GM12878 (cell line): ENCODE results near the gene DUSP10. TPM values are rescaled to one million over a fixed set of nuclear protein-coding genes. Genes with fewer than 3 reads are reported as not detected.

Experiments
- CBFB ChIP-seq: IDR thresholded peaks from 2 replicates; pipeline ENCODE4 v1.6.1; 2016; ENCODE audit warnings: antibody characterized with exemption, low read depth
- CHD4 ChIP-seq: fragments of 200-600 bp; sonication (generic); IDR thresholded peaks from 2 replicates; pipeline ENCODE4 v1.6.1; 2016; ENCODE audit warnings: mild to moderate bottlenecking
- E4F1 ChIP-seq: fragments of 450-650 bp; IDR thresholded peaks from 2 replicates; pipeline ENCODE4 v1.6.1; 2018; ENCODE audit warnings: borderline replicate concordance, mild to moderate bottlenecking; ENCODE audit not compliant: partially characterized antibody
- EED ChIP-seq: sonication (generic); IDR thresholded peaks from 2 replicates; pipeline ENCODE4 v1.6.1; 2016; ENCODE audit warnings: antibody characterized with exemption, low read depth
- FOS ChIP-seq: IDR thresholded peaks from 3 replicates; pipeline ENCODE4 v1.6.1; 2011; ENCODE audit warnings: borderline replicate concordance; ENCODE audit not compliant: insufficient read length; ENCODE audit errors: extremely low read depth
- HCFC1 ChIP-seq: fragments of 150-350 bp; IDR thresholded peaks from 2 replicates; pipeline ENCODE4 v1.6.1; 2014; ENCODE audit warnings: low read length
- JUND ChIP-seq: IDR thresholded peaks from 2 replicates; pipeline ENCODE4 v1.6.1; 2012; ENCODE audit warnings: low read depth, mild to moderate bottlenecking, low read length, improper control_type of control experiment, moderate library complexity
- KDM1A ChIP-seq: fragments of 200-600 bp; sonication (generic); IDR thresholded peaks from 2 replicates; pipeline ENCODE4 v1.6.1; 2016; ENCODE audit warnings: borderline replicate concordance
- MAX ChIP-seq: IDR thresholded peaks from 2 replicates; pipeline ENCODE4 v1.6.1; 2012; ENCODE audit warnings: low read depth, low read length, improper control_type of control experiment
- MEF2A ChIP-seq: IDR thresholded peaks from 2 replicates; pipeline ENCODE4 v1.6.1; 2011; ENCODE audit warnings: low read depth, mild to moderate bottlenecking, low read length, moderate library complexity; ENCODE audit not compliant: insufficient read depth
- MYC ChIP-seq: IDR thresholded peaks from 2 replicates; pipeline ENCODE4 v1.6.1; 2011; ENCODE audit warnings: mild to moderate bottlenecking, low read length, moderate library complexity, inconsistent platforms; ENCODE audit not compliant: insufficient read depth, insufficient replicate concordance, insufficient read length, severe bottlenecking
- NFYA ChIP-seq: IDR thresholded peaks from 2 replicates; pipeline ENCODE4 v1.6.1; 2011; ENCODE audit warnings: low read depth, mild to moderate bottlenecking, low read length, improper control_type of control experiment, borderline replicate concordance
- NR2C2 ChIP-seq: IDR thresholded peaks from 2 replicates; pipeline ENCODE4 v1.6.1; 2011; ENCODE audit warnings: borderline replicate concordance, low read depth; ENCODE audit not compliant: control insufficient read depth, insufficient read length
- RB1 ChIP-seq: fragments of 450-650 bp; formaldehyde crosslinking; IDR thresholded peaks from 2 replicates; pipeline ENCODE4 v1.6.1; 2017; ENCODE audit warnings: mild to moderate bottlenecking, borderline replicate concordance
- SIX5 ChIP-seq: IDR thresholded peaks from 2 replicates; pipeline ENCODE4 v1.6.1; 2011; ENCODE audit warnings: mild to moderate bottlenecking, low read depth, low read length, moderate library complexity; ENCODE audit not compliant: severe bottlenecking
- STAT1 ChIP-seq: fragments of 450-650 bp; conservative IDR thresholded peaks from 2 replicates; pipeline ENCODE4 v1.6.1; 2014; ENCODE audit warnings: antibody characterized with exemption, mild to moderate bottlenecking
- TCF3 ChIP-seq: IDR thresholded peaks from 2 replicates; pipeline ENCODE4 v1.6.1; 2012; ENCODE audit warnings: low read depth, mild to moderate bottlenecking, low read length, borderline replicate concordance; ENCODE audit not compliant: insufficient read depth
- WRNIP1 ChIP-seq: IDR thresholded peaks from 2 replicates; pipeline ENCODE4 v1.6.1; 2011; ENCODE audit warnings: low read depth, low read length, improper control_type of control experiment, borderline replicate concordance
- ZNF687 ChIP-seq: fragments of 450-650 bp; IDR thresholded peaks from 2 replicates; pipeline ENCODE4 v1.6.1; 2017; ENCODE audit warnings: mild to moderate bottlenecking, moderate library complexity
- polyA plus RNA-seq, 11 experiments: library from polyadenylated mRNA; depleted of rRNA in 4 of 11; unstranded in 6 of 11; stranded (reverse) in 5 of 11; fragments of >200 nt; fragmentation: Nextera tagmentation in 4 of 11; fragmentation: Illumina TruSeq in 1 of 11; extraction: Ambion mirVana in 4 of 11; extraction: Trizol in 1 of 11; gene quantifications; 1 replicate in 1 of 11; 2 replicates in 10 of 11; pipeline versions ENCODE4 v1.2.1 to v1.2.3, GENCODE V29; 2011 to 2016; ENCODE audit warnings: inconsistent platforms in 2 of 11, missing spikeins in 2 of 11, low read depth in 1 of 11
- total RNA-seq, 4 experiments: library from RNA; depleted of rRNA in 3 of 4; stranded (reverse); fragments of >200 nt in 3 of 4; fragmentation: Illumina TruSeq in 1 of 4; extraction: Trizol in 1 of 4; gene quantifications; 2 replicates each; pipeline versions ENCODE4 v1.2.1 to v1.2.3, GENCODE V29; 2013 to 2021
- TF ChIP-seq, protein P1 (sequence below): IDR thresholded peaks from 2 replicates; pipeline ENCODE4 v1.6.1; 2012; ENCODE audit warnings: low read depth, low read length, improper control_type of control experiment
- TF ChIP-seq, protein P2 (sequence below): IDR thresholded peaks from 2 replicates; pipeline ENCODE4 v1.6.1; 2012; ENCODE audit warnings: low read depth, low read length, improper control_type of control experiment

DUSP10 gene
- total and polyA plus RNA-seq, 10 of the 15 experiments (the other 5 are each of a cell fraction or from before 2014, with no cell fraction given), result 20.3 to 38.4 (median 27.8) TPM

GRCh38 chr1:221777431-221778072 lies 35.7 kb upstream of the DUSP10 start (continued):
- TF ChIP-seq FOS (no peak), MYC (no peak), JUND (no peak; the same call in 1 of the 2 replicates), STAT1 (no peak), CBFB (peak; percentile 99), MEF2A (peak; percentile 100), MAX (no peak), CHD4 (peak; percentile 19; the same call in 1 of the 2 replicates), E4F1 (no peak), RB1 (no peak; the same call in 1 of the 2 replicates), HCFC1 (no peak), EED (peak; percentile 100), SIX5 (peak; percentile 21), NFYA (no peak), WRNIP1 (no peak), NR2C2 (no peak), KDM1A (no peak), ZNF687 (peak; percentile 50; the same call in 1 of the 2 replicates), TCF3 (peak; percentile 93; the same call in 1 of the 2 replicates)
- TF ChIP-seq, protein P1, sequence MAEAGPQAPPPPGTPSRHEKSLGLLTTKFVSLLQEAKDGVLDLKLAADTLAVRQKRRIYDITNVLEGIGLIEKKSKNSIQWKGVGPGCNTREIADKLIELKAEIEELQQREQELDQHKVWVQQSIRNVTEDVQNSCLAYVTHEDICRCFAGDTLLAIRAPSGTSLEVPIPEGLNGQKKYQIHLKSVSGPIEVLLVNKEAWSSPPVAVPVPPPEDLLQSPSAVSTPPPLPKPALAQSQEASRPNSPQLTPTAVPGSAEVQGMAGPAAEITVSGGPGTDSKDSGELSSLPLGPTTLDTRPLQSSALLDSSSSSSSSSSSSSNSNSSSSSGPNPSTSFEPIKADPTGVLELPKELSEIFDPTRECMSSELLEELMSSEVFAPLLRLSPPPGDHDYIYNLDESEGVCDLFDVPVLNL, result no peak
- TF ChIP-seq, protein P2, sequence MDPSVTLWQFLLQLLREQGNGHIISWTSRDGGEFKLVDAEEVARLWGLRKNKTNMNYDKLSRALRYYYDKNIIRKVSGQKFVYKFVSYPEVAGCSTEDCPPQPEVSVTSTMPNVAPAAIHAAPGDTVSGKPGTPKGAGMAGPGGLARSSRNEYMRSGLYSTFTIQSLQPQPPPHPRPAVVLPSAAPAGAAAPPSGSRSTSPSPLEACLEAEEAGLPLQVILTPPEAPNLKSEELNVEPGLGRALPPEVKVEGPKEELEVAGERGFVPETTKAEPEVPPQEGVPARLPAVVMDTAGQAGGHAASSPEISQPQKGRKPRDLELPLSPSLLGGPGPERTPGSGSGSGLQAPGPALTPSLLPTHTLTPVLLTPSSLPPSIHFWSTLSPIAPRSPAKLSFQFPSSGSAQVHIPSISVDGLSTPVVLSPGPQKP, result 0 out of 2 replicates have a peak, but pooled peaks have one; percentile 15
